IMR-90 (cell line): ENCODE results near the gene TMEM62. TPM values are rescaled to one million over a fixed set of nuclear protein-coding genes. Genes with fewer than 3 reads are reported as not detected.
"Not testable (repeated sequence)": the region's sequence is repeated elsewhere in the genome, so short reads cannot be mapped to it uniquely, and the experiment has no call there.

Experiments used
- ATAC-seq: fragments of 200-7000 bp; cut with Tn5 transposase; 2 replicates; pipeline ENCODE4 v1.9.1; 2020; ENCODE audit warnings: low read depth, mild to moderate bottlenecking, moderate library complexity
- BruUV-seq: library from RNA; stranded (reverse); fragments of 400-500 nt; replicated peaks from 2 replicates; lab custom pipeline; 2021; lab: Mats Ljungman, UMichigan
- CTCF ChIA-PET: fragments of 300-600 bp; formaldehyde crosslinking; extraction: SDS; loops from one replicate; lab custom pipeline; 2021; ENCODE audit warnings: antibody characterized with exemption; lab: Yijun Ruan, JAX
- POLR2A ChIA-PET: fragments of 300-600 bp; sonication (Branson Sonifier 250); formaldehyde crosslinking; loops from one replicate; lab custom pipeline; 2022; ENCODE audit warnings: antibody characterized with exemption; ENCODE audit not compliant: unreplicated experiment; lab: Charles Lee
- DNase-seq: peaks from one replicate; pipeline ENCODE4 v3.0.0; 2013
- H2AFZ ChIP-seq: replicated peaks from 2 replicates; pipeline ENCODE3; 2013; ENCODE audit warnings: low read length, mild to moderate bottlenecking; ENCODE audit not compliant: poor library complexity
- H2AK5ac ChIP-seq: 2 replicates; pipeline ENCODE4 v1.6.1; 2013; ENCODE audit warnings: low read depth, low read length, inconsistent platforms
- H2AK9ac ChIP-seq: replicated peaks from 2 replicates; pipeline ENCODE3; 2013; ENCODE audit warnings: mild to moderate bottlenecking, low read depth, low read length, moderate library complexity; ENCODE audit not compliant: poor library complexity
- H2BK120ac ChIP-seq: 2 replicates; pipeline ENCODE4 v1.6.1; 2013; ENCODE audit warnings: low read depth, low read length, inconsistent platforms
- H2BK15ac ChIP-seq: 3 replicates; pipeline ENCODE4 v1.6.1; 2013; ENCODE audit warnings: low read depth, low read length, inconsistent platforms
- H2BK20ac ChIP-seq: 2 replicates; pipeline ENCODE4 v1.6.1; 2013; ENCODE audit warnings: low read depth, mild to moderate bottlenecking, inconsistent platforms, low read length, moderate library complexity
- H2BK5ac ChIP-seq: 2 replicates; pipeline ENCODE4 v1.6.1; 2013; ENCODE audit warnings: mild to moderate bottlenecking, low read depth, low read length, inconsistent platforms; ENCODE audit not compliant: poor library complexity, severe bottlenecking
- H3K14ac ChIP-seq: replicated peaks from 2 replicates; pipeline ENCODE4 v1.6.1; 2013; ENCODE audit warnings: low read depth, low read length, inconsistent platforms
- H3K18ac ChIP-seq: 2 replicates; pipeline ENCODE4 v1.6.1; 2013; ENCODE audit warnings: low read depth, low read length, control low read depth
- H3K23ac ChIP-seq: 2 replicates; pipeline ENCODE4 v1.6.1; 2013; ENCODE audit warnings: low read depth, low read length, inconsistent platforms
- H3K27ac ChIP-seq: 2 replicates; pipeline ENCODE4 v1.5.1; 2013; ENCODE audit warnings: mild to moderate bottlenecking, control low read depth, low read length; ENCODE audit not compliant: insufficient read depth
- H3K27me3 ChIP-seq: 2 replicates; pipeline ENCODE4 v1.6.1; 2013; ENCODE audit warnings: low read length; ENCODE audit not compliant: control insufficient read depth, insufficient read depth
- H3K36me3 ChIP-seq: 2 replicates; pipeline ENCODE4 v1.6.1; 2013; ENCODE audit warnings: low read length, mixed read lengths; ENCODE audit not compliant: control insufficient read depth, insufficient read depth
- H3K4ac ChIP-seq: 2 replicates; pipeline ENCODE4 v1.6.1; 2013; ENCODE audit warnings: low read depth, low read length, inconsistent platforms
- H3K4me1 ChIP-seq: 2 replicates; pipeline ENCODE4 v1.6.1; 2013; ENCODE audit warnings: low read length, mixed read lengths; ENCODE audit not compliant: control insufficient read depth, insufficient read depth
- H3K4me2 ChIP-seq: 2 replicates; pipeline ENCODE4 v1.6.1; 2013; ENCODE audit warnings: low read depth, mild to moderate bottlenecking, control low read depth, low read length, moderate library complexity
- H3K4me3 ChIP-seq: 2 replicates; pipeline ENCODE4 v1.5.1; 2013; ENCODE audit warnings: low read depth, mild to moderate bottlenecking, control low read depth, low read length, moderate library complexity; ENCODE audit not compliant: insufficient read depth
- H3K56ac ChIP-seq: 2 replicates; pipeline ENCODE4 v1.6.1; 2013; ENCODE audit warnings: low read length, inconsistent platforms; ENCODE audit not compliant: insufficient read depth; ENCODE audit errors: extremely low read depth
- H3K79me1 ChIP-seq, 2 experiments: 2 replicates each; pipeline ENCODE4 v1.6.1; 2013; ENCODE audit warnings: low read length in 2 of 2, inconsistent platforms in 1 of 2, low read depth in 1 of 2
- H3K9ac ChIP-seq: 2 replicates; pipeline ENCODE4 v1.6.1; 2013; ENCODE audit warnings: low read depth, low read length, control low read depth
- H3K9me1 ChIP-seq: 2 replicates; pipeline ENCODE4 v1.6.1; 2013; ENCODE audit warnings: low read length, inconsistent platforms; ENCODE audit not compliant: insufficient read depth
- H3K9me3 ChIP-seq: 2 replicates; pipeline ENCODE4 v1.6.1; 2013; ENCODE audit warnings: low read length; ENCODE audit not compliant: control insufficient read depth, insufficient read depth
- H4K20me1 ChIP-seq: 2 replicates; pipeline ENCODE4 v1.6.1; 2013; ENCODE audit warnings: low read length, inconsistent platforms; ENCODE audit not compliant: insufficient read depth
- H4K5ac ChIP-seq: 2 replicates; pipeline ENCODE4 v1.6.1; 2013; ENCODE audit warnings: mild to moderate bottlenecking, low read depth, low read length, control low read depth
- H4K8ac ChIP-seq, 2 experiments: 2 replicates each; pipeline ENCODE4 v1.6.1; 2013; ENCODE audit warnings: low read depth in 2 of 2, low read length in 2 of 2, control low read depth in 1 of 2, inconsistent platforms in 1 of 2
- H4K91ac ChIP-seq: 2 replicates; pipeline ENCODE4 v1.6.1; 2013; ENCODE audit warnings: low read depth, low read length, inconsistent platforms; ENCODE audit not compliant: insufficient read depth
- WGBS, 2 experiments: methylation state at CpG; one replicate each; pipeline versions ENCODE4 v1.1.5 to v1.1.7; 2013; ENCODE audit warnings: missing lambda C conversion rate in 2 of 2; ENCODE audit not compliant: insufficient read length in 1 of 2; ENCODE audit errors: extremely low coverage in 2 of 2; 5-methylcytosine and 5-hydroxymethylcytosine counted together
- dilution Hi-C: fragments of 300-500 bp; cut with HindIII; formaldehyde crosslinking; loops from one replicate; pipeline ENCODE4 v1.14.3; 2018; ENCODE audit warnings: low sequenced_read_pairs; ENCODE audit not compliant: unreplicated experiment
- in situ Hi-C: fragments of 300-500 bp; cut with MboI; formaldehyde crosslinking; loops from 3 replicates; pipeline ENCODE4 v1.14.3; 2019; ENCODE audit warnings: low sequenced_read_pairs, inconsistent platforms, mixed read lengths
- intact Hi-C: fragments of 100-400 bp; cut with micrococcal nuclease; formaldehyde crosslinking; loops from 2 replicates; pipeline ENCODE4 v1.10.0; 2022
- polyA plus RNA-seq, 3 experiments: library from polyadenylated mRNA; depleted of rRNA; stranded (reverse); fragments of >200 nt; gene quantifications; 2 replicates each; pipeline ENCODE4 v1.2.3, GENCODE V29; 2012; ENCODE audit warnings: low replicate concordance in 1 of 3
- total RNA-seq: library from RNA; depleted of rRNA; stranded (reverse); fragments of >200 nt; gene quantifications from 2 replicates; pipeline ENCODE4 v1.2.3, GENCODE V29; 2012

The TMEM62 gene
- total and polyA plus RNA-seq, 2 of the 4 experiments (the other 2 are of a cell fraction): 3.7 to 5.6 TPM

DNA sequence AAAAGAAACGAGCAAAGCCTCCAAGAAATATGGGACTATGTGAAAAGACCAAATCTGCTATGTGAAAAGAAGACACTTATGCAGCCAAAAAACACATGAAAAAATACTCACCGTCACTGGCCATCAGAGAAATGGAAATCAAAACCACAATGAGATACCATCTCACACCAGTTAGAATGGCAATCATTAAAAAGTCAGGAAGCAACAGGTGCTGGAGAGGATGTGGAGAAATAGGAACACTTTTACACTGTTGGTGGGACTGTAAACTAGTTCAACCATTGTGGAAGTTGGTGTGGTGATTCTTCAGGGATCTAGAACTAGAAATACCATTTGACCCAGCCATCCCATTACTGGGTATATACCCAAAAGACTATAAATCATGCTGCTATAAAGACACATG is 43.8 kb downstream of the TMEM62 start:
- H3K14ac ChIP-seq, H2BK5ac ChIP-seq, in situ Hi-C loops, H2BK15ac ChIP-seq, H4K8ac ChIP-seq, H3K4me3 ChIP-seq, BruUV-seq, H3K4me1 ChIP-seq, H3K4ac ChIP-seq, H2BK120ac ChIP-seq, H3K56ac ChIP-seq, H2BK20ac ChIP-seq, dilution Hi-C loops, H4K20me1 ChIP-seq, H3K23ac ChIP-seq, H3K4me2 ChIP-seq, H4K91ac ChIP-seq, H3K27ac ChIP-seq, ATAC-seq, H3K18ac ChIP-seq, POLR2A ChIA-PET, CTCF ChIA-PET, H2AFZ ChIP-seq, H4K5ac ChIP-seq, H3K36me3 ChIP-seq, intact Hi-C loops, H3K27me3 ChIP-seq, H3K9ac ChIP-seq, DNase-seq, H2AK9ac ChIP-seq, H3K9me1 ChIP-seq, H2AK5ac ChIP-seq, H3K9me3 ChIP-seq, H3K79me1 ChIP-seq: not testable (repeated sequence)
- no CpG with 5 or more reads among the region's 2 CpGs for WGBS, 2 experiments
